ENCODE results near the gene TLE5.

TLE5 gene, protein sequence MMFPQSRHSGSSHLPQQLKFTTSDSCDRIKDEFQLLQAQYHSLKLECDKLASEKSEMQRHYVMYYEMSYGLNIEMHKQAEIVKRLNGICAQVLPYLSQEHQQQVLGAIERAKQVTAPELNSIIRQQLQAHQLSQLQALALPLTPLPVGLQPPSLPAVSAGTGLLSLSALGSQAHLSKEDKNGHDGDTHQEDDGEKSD

DNA sequence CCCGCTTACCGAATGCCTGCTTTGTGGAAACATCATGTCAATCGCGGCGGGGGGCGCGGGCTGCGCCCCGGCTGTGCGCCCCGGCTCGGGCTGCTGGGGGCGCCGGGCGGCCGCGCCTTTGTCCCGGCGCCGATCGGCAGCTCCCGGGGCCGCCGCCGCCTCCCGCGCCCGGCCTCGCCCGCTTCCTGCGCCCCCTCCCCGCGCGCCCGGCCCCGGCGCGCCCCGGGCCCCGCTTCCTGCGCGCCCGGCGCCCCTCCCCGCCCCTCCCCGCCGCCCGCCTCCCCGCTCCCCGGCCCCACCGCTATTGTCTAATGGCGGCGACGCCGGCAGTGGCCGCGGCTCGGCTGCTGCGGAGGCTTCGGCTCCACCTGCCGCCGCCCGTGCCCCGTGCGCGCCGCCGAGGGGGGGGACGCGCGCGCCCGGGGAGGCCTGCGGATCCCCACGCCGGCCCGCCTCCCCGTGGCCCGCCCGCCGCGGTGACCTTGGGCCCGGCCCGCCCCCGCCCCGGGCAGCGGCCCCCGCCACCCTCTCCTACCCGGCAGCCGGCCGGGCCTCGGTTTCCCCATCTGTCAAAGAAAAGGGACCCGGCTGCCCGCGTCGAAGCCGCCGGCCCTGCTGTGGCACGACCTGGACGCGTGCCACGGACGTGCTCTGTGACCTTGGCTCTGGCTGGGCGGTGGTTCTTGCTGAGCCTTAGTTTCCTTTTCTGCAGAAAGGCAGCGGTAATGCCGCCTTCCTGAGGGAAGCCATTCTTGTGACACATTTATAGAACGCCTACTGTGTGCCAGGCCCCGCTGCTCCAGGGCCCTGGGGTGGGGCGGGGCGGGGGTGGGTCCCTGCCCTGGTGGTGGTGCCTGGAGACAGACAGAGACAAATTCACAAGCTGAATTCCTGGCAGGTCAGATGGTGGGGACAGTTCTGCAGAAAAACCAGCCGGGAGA, at the start of gene TLE5:
Gene TLE5 (minus strand): TSS at position 331 of the 941 bp plus-strand sequence. CDS start 295 bp downstream, at position 36.
- DNase-seq: peak; percentile 29

DNA sequence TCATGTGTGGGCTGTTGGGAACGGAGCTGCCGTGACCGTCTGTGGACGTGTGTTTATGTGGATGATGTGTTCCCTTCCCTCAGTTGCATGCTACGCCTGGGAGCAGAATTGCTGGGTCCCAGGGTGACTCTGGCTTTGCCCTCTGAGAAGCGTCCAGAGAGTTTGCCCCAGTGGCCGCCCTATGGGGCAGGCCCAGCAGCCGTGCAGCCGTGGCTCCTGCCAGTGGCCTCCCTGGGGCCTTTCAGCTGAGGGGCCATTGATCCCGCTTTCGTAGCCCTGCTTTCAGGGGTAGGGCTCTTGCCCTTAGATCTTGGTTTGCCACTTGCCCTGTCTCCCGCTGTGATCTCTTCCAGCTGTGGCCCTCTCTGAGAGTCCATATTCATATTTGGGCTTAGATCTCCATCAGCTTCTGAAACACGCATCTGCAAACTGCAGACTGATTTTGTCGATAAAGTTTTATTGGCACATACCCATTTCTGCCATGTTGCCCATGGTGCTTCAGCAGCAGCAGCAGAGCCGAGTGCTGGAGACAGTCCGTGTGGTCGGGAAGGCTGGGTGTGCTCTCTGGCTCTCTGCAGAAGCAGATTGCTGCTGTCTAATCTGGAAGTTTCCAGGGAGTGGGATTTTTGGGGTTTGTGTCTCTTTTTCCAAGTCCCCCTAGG, 49.4 kb upstream of the TLE5 start:
- no peak for DNase-seq

DNA sequence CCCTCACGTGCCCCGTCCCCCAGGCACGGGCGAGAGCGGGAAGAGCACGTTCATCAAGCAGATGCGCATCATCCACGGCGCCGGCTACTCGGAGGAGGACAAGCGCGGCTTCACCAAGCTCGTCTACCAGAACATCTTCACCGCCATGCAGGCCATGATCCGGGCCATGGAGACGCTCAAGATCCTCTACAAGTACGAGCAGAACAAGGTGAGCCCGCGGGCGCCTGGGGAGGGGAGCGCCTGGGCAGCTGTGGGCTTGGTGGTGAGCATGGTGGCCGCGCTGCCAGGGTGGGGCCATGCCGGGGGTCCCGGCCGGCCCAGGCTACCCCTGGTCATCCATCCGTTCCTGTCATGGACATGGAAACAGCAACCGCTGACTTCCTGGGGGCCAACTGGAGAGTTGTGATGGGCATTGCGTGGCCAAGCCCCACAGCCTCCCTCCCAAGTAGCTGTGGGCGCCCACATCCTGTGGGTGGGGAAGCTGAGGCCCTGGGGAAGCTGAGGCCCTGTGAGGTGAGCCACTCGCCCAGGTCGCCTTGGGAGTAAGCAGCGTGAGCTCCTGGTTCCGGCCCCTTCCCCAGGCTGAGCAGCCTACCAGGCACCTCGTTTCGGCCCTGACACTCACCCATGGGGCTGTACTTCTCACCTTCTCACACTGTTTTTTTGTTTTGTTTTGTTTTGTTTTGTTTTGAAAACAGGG, 48.0 kb upstream of the TLE5 start:
- no peak for DNase-seq

- no peak for DNase-seq
Observed at GRCh38 chr19:3109491-3109890, 47.2 kb upstream of the TLE5 start.

DNA sequence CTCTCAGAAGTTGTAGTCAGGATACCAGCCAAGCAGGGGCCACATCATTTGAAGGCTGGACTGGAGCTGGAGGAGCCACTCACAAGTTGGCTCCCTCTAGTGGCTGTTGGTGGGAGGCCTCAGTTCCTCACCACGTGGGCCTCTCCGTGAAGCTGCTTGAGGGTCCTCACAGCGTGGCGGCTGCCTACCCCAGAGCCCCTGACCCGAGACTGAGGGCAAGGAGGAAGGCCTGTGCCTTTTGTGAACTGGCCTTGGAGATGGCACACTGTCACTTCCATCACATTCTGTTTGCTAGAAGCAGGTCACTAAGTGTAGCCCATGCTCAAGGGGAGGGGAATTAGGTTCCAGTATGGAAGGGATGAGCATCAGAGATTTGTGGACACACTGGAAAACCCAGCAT, 46.5 kb upstream of the TLE5 start:
- DNase-seq: peak; percentile 54

DNA sequence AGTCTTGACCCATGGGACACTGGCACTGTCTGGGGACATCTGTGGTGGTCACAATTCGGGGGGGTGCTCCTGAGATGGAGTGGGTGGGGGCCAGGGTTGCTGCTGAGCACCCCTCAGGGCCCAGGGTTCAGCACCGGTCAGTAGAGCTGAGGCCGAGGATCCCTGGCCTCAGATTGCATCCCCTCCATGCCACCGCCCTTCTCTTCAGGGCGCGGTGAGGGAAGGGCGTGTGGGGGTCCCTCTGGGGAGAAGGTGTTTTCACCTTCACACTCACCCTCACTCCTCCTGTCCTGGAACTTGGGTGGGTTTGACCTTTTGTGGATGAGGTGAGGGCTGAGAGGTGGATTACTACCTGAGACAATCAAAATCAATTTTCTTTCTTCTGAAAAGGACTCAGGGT, 45.4 kb upstream of the TLE5 start:
- DNase-seq: no peak

DNA sequence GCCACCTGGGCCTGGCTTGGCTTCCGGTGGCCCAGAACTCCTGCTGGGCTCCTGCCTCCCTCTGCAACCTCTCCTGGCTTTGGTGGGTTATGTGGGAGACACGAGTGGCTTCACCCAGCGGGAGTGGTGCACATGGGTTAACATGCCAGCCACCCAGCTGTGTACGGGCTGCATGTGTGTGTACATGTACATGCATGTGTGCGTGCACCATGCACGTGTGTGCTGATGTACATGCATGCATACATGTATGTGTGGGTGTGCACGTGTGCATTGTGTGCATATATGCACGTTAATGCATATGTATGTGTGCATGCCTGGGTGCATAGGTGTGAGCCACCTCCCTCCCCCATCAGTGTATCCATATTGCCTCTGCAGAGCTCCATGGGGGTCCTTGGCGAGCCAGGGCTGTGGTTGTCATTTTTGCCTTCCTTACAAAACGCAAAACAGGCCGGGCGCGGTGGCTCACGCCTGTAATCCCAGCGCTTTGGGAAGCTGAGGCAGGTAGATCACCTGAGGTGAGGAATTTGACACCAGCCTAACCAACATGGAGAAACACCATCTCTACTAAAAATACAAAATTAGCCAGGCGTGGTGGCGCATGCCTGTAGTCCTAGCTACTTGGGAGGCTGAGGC, 44.3 kb upstream of the TLE5 start:
- no peak for DNase-seq

DNA sequence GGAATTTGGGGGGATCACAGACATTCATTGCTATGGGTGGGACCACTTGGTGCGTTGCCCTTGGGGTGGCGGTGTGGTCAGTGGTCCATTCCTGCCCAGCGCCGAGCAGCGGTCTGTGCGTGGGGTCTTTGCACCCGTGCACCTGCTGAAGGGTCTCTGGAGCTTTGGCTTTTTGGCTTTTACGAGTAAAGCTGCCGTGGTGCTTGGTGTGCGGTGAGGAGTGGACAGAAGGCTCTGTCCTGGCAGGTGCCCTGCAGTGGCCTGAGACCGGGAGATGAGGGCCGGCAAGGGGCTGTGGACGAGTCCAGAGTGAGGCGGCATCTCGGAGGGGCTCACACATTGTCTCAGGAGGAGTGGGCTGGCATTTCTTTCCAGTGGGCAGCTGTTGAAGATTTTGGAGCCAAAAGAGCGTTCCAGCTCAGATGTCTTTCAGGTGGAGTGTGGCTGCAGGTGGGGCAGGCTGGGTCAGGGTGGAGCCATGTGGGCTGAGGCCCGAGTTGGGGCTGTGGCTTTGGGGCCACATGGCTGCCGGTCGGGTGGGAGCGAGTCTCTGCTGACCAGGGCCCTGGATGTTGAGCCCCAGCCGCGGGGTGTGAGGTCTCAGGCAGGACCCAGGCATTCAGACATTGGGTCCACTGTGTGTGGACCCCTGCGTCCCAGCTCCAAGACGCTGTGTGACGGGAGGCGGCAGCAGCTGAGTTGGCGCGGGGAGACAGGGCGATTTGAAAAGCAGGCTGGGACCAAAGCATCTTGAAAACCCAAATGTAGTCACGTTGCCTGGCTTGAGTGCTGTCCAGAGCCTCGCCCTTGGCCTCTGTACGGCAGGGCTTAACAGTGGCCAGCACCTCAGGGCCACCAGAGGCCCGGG, 43.6 kb upstream of the TLE5 start:
- no peak for DNase-seq

DNA sequence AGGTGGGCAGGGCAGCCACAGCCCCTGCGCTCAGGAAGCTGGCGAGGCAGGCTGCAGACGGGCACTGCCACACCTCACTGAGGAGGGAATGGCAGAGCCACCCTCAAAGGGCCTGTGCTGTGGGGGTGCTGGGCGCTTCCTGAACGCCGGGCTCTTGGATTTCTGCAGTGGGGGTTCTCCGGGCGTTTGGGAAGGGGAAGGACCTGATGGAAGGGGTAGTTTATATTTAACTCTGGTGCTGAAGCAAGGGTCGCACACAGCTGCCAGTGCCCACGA, 42.4 kb upstream of the TLE5 start:
- DNase-seq: no peak

DNA sequence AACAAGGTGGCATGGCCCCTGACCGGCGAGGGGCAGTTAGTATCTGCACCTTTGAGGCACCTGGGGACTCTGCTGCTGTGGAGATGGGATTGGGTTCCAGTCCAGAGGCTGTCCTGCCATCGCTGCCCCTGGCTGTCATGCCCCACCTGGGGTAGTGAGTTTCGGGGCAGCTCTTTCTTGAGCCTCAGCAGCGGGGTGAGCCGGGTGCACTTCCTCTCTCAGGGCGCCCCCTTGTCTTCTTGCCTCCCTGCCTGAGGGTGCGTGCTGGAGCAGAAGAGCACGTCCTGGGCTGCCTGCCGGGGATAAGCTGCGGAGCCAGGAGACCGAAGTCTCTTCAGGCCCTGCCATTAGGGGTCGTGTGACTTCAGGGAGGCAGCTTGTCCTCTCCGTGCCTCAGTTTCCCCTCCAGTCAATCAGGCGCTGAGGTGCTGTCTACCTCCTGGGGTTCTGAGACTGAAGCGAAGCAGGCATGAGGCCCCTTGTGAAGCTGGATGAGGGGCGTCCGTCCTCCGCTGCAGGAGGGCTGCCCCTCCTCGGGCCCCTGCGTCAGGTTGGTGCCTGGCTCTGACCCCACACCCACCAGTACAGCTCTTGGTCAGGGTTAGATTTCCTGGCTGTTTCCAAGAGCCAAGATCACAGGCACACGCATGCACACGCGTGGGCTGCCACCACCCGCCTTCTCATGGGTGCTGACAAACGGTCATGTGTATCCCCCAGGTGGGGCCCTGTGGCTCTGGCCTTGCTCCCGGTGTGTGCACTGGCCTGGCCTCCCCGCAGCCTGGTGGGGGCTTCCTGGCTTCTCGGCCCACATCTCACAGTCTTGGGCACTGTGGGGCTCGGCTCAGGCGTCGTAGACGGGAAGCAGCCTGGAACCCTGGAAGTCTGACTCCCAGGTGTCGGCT, 40.2 kb upstream of the TLE5 start:
- DNase-seq: no peak

GRCh38 chr19:3100747-3101730, 38.7 kb upstream of the TLE5 start:
- no peak for DNase-seq

GRCh38 chr19:3100331-3100730, 38.0 kb upstream of the TLE5 start:
- DNase-seq: no peak

GRCh38 chr19:3099347-3100145, 37.3 kb upstream of the TLE5 start:
- no peak for DNase-seq

GRCh38 chr19:3098515-3099346, 36.4 kb upstream of the TLE5 start:
- no peak for DNase-seq

DNA sequence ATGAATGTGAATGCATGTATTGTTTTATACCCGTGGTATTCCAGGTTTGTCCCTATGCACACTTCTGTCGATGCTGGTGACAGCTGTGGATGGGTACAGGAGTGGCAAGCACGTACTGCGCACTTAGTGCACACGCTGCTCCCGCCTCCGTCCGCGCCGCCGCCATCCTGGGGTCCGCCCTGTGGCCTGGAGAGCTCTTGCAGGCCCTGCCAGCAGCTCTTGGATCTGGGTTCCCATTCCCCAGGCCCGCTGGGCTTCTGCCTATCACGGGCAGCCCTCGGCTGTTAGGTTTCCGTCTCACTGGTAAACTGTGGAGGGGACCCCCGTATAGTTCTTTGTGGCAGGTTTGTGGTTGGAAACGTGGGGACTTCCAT, 35.8 kb upstream of the TLE5 start:
- no peak for DNase-seq

DNA sequence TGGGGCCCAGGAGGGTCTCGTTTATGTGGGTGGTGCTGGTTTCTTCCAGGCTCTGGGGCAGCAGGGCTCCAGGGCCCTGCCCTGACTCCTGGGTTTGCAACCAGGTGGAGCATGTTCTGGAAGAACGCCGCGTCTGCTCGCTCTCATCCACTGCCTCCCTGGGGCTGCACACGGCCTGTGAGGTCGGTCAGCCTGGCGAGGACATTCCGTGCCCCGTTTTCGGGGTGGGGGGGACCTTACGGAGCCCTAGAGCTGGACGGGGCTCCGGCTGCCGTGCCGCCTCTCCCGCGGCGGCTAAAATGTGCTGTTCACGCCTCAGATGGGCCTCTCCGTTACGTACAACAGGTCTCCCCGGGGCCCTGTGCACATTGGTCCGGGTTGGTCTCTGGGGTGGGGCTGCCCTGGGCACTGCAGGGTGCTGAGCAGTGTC, 35.2 kb upstream of the TLE5 start:
- no peak for DNase-seq

GRCh38 chr19:3096902-3097326, 34.6 kb upstream of the TLE5 start:
- no peak for DNase-seq

All from NCI-H1092 treated with DMSO at 0.1 percent for 48 hours (cell line).